Measurements from ENCODE around the gene MIDN. TPM values are rescaled to one million over a fixed set of nuclear protein-coding genes. Genes with fewer than 3 reads are reported as not detected.

Gene MIDN
- total RNA-seq, 6 donors from 2014 or later = 33.5 to 176 (median 75.9) TPM

DNA sequence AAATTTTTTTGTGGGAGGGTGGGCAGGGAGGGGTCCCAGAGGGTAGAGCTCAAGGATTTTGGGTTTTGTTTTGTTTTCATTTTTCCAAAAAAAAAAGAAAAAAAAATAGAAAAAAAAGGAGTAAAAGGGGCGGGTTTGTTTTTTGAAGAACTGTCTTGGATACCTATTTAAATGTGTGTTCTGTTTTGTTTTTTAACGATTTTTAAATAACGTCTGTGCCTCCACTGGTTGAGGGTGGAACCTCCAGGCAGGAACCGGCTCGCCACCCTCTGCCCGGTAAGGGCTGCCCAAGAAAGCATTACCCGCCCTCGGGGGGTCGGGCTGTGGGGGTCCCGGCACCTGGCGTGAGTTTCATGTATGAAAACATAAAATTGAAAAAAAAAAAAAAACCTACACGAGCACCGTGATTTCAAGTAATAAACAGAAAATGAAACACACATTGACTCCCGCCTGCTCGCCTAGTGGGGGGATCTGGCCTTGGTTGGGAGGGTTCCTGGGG is 10.4 kb downstream of the MIDN start:
- Histone ChIP-seq H3K4me1 (peaks cover 88 to 98% (median 94%) of the 10 kb centered on the region in 4 donors), H3K27ac (peak overlapping the region; percentile 91 to 100 (median 98)), H3K9me3 (no peaks in the 10 kb centered on the region), H3K27me3 (no peaks in the 10 kb centered on the region), H3K36me3 (peaks cover 22 to 55% (median 49%) of the 10 kb centered on the region in 4 donors), H3K4me3 (peak overlapping the region in 3 of 4 donors; percentile 23 to 62 (median 36))
- TF ChIP-seq EP300 (IDR thresholded peaks at IDR 0.05) = no peak
- TF ChIP-seq, protein P1, sequence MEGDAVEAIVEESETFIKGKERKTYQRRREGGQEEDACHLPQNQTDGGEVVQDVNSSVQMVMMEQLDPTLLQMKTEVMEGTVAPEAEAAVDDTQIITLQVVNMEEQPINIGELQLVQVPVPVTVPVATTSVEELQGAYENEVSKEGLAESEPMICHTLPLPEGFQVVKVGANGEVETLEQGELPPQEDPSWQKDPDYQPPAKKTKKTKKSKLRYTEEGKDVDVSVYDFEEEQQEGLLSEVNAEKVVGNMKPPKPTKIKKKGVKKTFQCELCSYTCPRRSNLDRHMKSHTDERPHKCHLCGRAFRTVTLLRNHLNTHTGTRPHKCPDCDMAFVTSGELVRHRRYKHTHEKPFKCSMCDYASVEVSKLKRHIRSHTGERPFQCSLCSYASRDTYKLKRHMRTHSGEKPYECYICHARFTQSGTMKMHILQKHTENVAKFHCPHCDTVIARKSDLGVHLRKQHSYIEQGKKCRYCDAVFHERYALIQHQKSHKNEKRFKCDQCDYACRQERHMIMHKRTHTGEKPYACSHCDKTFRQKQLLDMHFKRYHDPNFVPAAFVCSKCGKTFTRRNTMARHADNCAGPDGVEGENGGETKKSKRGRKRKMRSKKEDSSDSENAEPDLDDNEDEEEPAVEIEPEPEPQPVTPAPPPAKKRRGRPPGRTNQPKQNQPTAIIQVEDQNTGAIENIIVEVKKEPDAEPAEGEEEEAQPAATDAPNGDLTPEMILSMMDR (IDR thresholded peaks at IDR 0.05) = no peak
- TF ChIP-seq POLR2AphosphoS5 (IDR thresholded peaks at IDR 0.05) = no peak
- TF ChIP-seq POLR2A (IDR thresholded peaks at IDR 0.05) = no peak
- ATAC-seq (ENCODE audit: low FRiP score in 2 of 2) (no peak), DNase-seq (peak in 1 of 2 donors; percentile 84)
- 22 to 27% methylated on average over 15 of the region's 15 CpGs for WGBS, 2 donors

GRCh38 chr19:1259206-1259875 is 11.0 kb downstream of the MIDN start:
- Histone ChIP-seq H3K27me3 (no peaks in the 10 kb centered on the region), H3K4me1 (peaks cover 82 to 94% (median 88%) of the 10 kb centered on the region in 4 donors), H3K9me3 (no peaks in the 10 kb centered on the region), H3K36me3 (peaks cover 16 to 49% (median 43%) of the 10 kb centered on the region in 4 donors), H3K27ac (peak overlapping the region; percentile 91 to 100 (median 98)), H3K4me3 (peak overlapping the region in 3 of 4 donors; percentile 23 to 62 (median 36))
- DNase-seq (peak; percentile 87 to 91), ATAC-seq (ENCODE audit: low FRiP score in 2 of 2) (peak; percentile 41 to 42)
- WGBS, 2 donors = 14 to 18% methylated on average over 8 to 12 of the region's 17 CpGs
- TF ChIP-seq POLR2A (IDR thresholded peaks at IDR 0.05) (peak in 2 of 4 donors; percentile 34 to 78), POLR2AphosphoS5 (IDR thresholded peaks at IDR 0.05) (peak; percentile 96 to 99), EP300 (IDR thresholded peaks at IDR 0.05) (peak in 3 of 4 donors; percentile 37 to 94 (median 87))
- TF ChIP-seq, protein P1 (IDR thresholded peaks at IDR 0.05) = no peak

DNA sequence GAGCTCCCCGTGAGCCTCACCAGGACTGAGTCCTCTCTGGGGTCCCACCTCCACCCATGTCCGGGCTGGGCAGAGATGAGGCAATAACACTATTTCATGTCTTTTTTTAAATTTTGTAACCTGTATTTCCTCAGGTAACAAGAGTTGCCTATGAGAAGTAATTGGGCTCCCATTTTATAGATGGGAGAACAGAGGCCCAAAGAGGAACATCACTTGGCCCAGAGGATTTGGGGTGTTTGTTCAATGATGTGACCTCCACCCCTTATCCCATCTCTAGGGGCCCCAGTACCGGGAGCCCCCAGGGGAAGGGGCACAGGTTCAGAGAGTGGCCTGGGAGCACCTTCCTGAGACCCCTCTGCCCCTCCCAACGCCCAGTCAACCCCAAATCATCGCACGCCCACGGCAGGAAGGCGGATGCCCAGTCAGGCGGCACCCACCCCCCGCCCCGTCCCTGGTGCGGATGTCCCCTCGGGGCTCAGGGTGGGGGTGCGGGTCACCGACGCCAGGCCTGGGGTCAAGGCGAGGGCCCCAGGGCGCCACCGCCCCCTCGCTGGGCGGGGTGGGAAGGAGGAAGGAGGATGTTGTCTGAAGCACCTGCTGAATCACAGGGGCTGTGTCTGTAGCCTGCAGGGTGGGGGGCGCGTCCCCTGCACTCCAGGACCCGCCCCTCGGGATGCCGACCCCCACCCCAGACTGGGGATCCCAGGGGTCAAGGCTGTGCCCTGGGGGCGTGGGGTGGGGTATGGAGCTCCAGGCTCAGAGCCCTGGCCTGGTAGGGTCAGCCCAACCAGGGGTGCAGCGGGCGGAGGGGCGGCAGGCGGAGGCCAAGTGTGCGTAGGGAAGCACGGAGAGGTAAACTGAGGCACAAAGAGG is 11.7 kb downstream of the MIDN start:
- Histone ChIP-seq H3K27ac (peak overlapping the region; percentile 91 to 100 (median 98)), H3K4me3 (peak overlapping the region in 3 of 4 donors; percentile 55 to 63 (median 62)), H3K27me3 (no peaks in the 10 kb centered on the region), H3K36me3 (peaks cover 8 to 41% (median 35%) of the 10 kb centered on the region in 4 donors), H3K4me1 (peaks cover 76 to 94% (median 88%) of the 10 kb centered on the region in 4 donors), H3K9me3 (no peaks in the 10 kb centered on the region)
- ATAC-seq (ENCODE audit: low FRiP score in 2 of 2) (peak in 1 of 2 donors; percentile 3), DNase-seq (peak in 1 of 2 donors; percentile 92)
- WGBS, 2 donors = 7 to 16% methylated on average over 11 to 21 of the region's 33 CpGs
- TF ChIP-seq EP300 (IDR thresholded peaks at IDR 0.05) (peak in 1 of 4 donors; percentile 31), POLR2AphosphoS5 (IDR thresholded peaks at IDR 0.05) (peak; percentile 69), POLR2A (IDR thresholded peaks at IDR 0.05) (no peak)
- TF ChIP-seq, protein P1 (IDR thresholded peaks at IDR 0.05) = peak in 1 of 6 experiments; percentile 8

- WGBS, 2 donors = 0 to 2% methylated on average over 20 to 30 of the region's 83 CpGs
- H3K27me3 ChIP-seq = no peaks in the 10 kb centered on the region
- peaks cover 2 to 33% (median 27%) of the 10 kb centered on the region in 4 donors for H3K36me3 ChIP-seq
- peak; percentile 97 to 100 for DNase-seq
- peak overlapping the region; percentile 91 to 100 (median 98) for H3K27ac ChIP-seq
- peak; percentile 89 to 91 for ATAC-seq (ENCODE audit: low FRiP score in 2 of 2)
- H3K9me3 ChIP-seq = no peaks in the 10 kb centered on the region
- H3K4me1 ChIP-seq = peaks cover 76 to 94% (median 88%) of the 10 kb centered on the region in 4 donors
- TF ChIP-seq, protein P1 (IDR thresholded peaks at IDR 0.05) = peak in 1 of 6 experiments; percentile 10
- TF ChIP-seq POLR2AphosphoS5 (IDR thresholded peaks at IDR 0.05) = peak; percentile 31 to 62
- peak in 1 of 4 donors; percentile 2 for TF ChIP-seq EP300 (IDR thresholded peaks at IDR 0.05)
- TF ChIP-seq POLR2A (IDR thresholded peaks at IDR 0.05) = peak in 3 of 4 donors; percentile 33 to 79 (median 48)
- H3K4me3 ChIP-seq = peak overlapping the region; percentile 55 to 75 (median 62)
Measured at GRCh38 chr19:1260749-1261537, 12.6 kb downstream of the MIDN start.

All from upper lobe of left lung (tissue), 6 donors.